Fibroblast of lung (primary cell): ENCODE measurements around the gene ALDH18A1.

Source experiments
- EZH2 ChIP-seq: IDR thresholded peaks from 2 replicates; pipeline ENCODE4 v1.5.1; 2012; ENCODE audit warnings: low read length, control low read depth, mild to moderate bottlenecking; ENCODE audit errors: missing control alignments
- TF ChIP-seq, protein P1 (sequence below), 2 donors: IDR thresholded peaks in 1 of 2; conservative IDR thresholded peaks in 1 of 2; 1 replicate in 1 of 2; 2 replicates in 1 of 2; pipeline ENCODE4 v1.5.1; 2011 to 2012; ENCODE audit warnings: low read length in 2 of 2, control low read depth in 1 of 2, inconsistent platforms in 1 of 2, low read depth in 1 of 2, mild to moderate bottlenecking in 1 of 2

- TF ChIP-seq, protein P1, sequence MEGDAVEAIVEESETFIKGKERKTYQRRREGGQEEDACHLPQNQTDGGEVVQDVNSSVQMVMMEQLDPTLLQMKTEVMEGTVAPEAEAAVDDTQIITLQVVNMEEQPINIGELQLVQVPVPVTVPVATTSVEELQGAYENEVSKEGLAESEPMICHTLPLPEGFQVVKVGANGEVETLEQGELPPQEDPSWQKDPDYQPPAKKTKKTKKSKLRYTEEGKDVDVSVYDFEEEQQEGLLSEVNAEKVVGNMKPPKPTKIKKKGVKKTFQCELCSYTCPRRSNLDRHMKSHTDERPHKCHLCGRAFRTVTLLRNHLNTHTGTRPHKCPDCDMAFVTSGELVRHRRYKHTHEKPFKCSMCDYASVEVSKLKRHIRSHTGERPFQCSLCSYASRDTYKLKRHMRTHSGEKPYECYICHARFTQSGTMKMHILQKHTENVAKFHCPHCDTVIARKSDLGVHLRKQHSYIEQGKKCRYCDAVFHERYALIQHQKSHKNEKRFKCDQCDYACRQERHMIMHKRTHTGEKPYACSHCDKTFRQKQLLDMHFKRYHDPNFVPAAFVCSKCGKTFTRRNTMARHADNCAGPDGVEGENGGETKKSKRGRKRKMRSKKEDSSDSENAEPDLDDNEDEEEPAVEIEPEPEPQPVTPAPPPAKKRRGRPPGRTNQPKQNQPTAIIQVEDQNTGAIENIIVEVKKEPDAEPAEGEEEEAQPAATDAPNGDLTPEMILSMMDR (conservative IDR thresholded peaks at IDR 0.05 in 1 of 2, IDR thresholded peaks at IDR 0.05 in 1 of 2; ENCODE audit: low read depth in 1 of 2, low read length in 2 of 2): no peak
- no peak for TF ChIP-seq EZH2
Observed at GRCh38 chr10:95648138-95648537, 8.4 kb downstream of the ALDH18A1 start.
